Measurements from ENCODE around the gene GEMIN5.

The GEMIN5 gene

GRCh38 chr5:154849264-154849785 is 88.7 kb downstream of the GEMIN5 start:
- no peaks in the 10 kb centered on the region for H3K9me3 ChIP-seq (ENCODE audit: insufficient read depth, low read length, severe bottlenecking)
- no peak overlapping the region for H3K27ac ChIP-seq (ENCODE audit: low read length)
- no peak for TF ChIP-seq CTCF (IDR thresholded peaks at IDR 0.05; ENCODE audit: borderline replicate concordance, extremely low read depth, low read length, poor library complexity, severe bottlenecking)
- TF ChIP-seq EZH2 (IDR thresholded peaks at IDR 0.05; ENCODE audit: borderline replicate concordance, low read depth, low read length, severe bottlenecking): no peak
- H4K20me1 ChIP-seq (ENCODE audit: insufficient read depth, low read length): no peaks in the 10 kb centered on the region
- no peaks in the 10 kb centered on the region for H3K79me2 ChIP-seq (ENCODE audit: insufficient read depth, low read length)
- no peak overlapping the region for H3K4me2 ChIP-seq (ENCODE audit: insufficient read depth, low read length)
- H3K27me3 ChIP-seq (ENCODE audit: insufficient read depth, low read length, poor library complexity): no peaks in the 10 kb centered on the region
- no peaks in the 10 kb centered on the region for H3K4me1 ChIP-seq (ENCODE audit: insufficient read depth, low read length)
- no peak overlapping the region for H2AFZ ChIP-seq (ENCODE audit: low read depth, low read length)
- DNase-seq: no peak
- no peaks in the 10 kb centered on the region for H3K36me3 ChIP-seq (ENCODE audit: insufficient read depth, low read length)
- no peak overlapping the region for H3K4me3 ChIP-seq (ENCODE audit: low read depth in 1 of 2, low read length in 2 of 2)
- no peak overlapping the region for H3K9ac ChIP-seq (ENCODE audit: low read depth, low read length)
- no peak for ATAC-seq (ENCODE audit: insufficient read depth, low read depth)

- Histone ChIP-seq H3K9me3 (ENCODE audit: insufficient read depth, low read length, severe bottlenecking) (no peaks in the 10 kb centered on the region), H3K79me2 (ENCODE audit: insufficient read depth, low read length) (no peaks in the 10 kb centered on the region), H3K27me3 (ENCODE audit: insufficient read depth, low read length, poor library complexity) (no peaks in the 10 kb centered on the region), H3K4me2 (ENCODE audit: insufficient read depth, low read length) (no peak overlapping the region), H2AFZ (ENCODE audit: low read depth, low read length) (no peak overlapping the region), H3K4me1 (ENCODE audit: insufficient read depth, low read length) (no peaks in the 10 kb centered on the region), H3K27ac (ENCODE audit: low read length) (no peak overlapping the region), H3K4me3 (ENCODE audit: low read depth in 1 of 2, low read length in 2 of 2) (no peak overlapping the region), H3K9ac (ENCODE audit: low read depth, low read length) (no peak overlapping the region), H4K20me1 (ENCODE audit: insufficient read depth, low read length) (no peaks in the 10 kb centered on the region), H3K36me3 (ENCODE audit: insufficient read depth, low read length) (no peaks in the 10 kb centered on the region)
- DNase-seq (no peak), ATAC-seq (ENCODE audit: insufficient read depth, low read depth) (no peak)
- no peak for TF ChIP-seq EZH2 (IDR thresholded peaks at IDR 0.05; ENCODE audit: borderline replicate concordance, low read depth, low read length, severe bottlenecking)
- no peak for TF ChIP-seq CTCF (IDR thresholded peaks at IDR 0.05; ENCODE audit: borderline replicate concordance, extremely low read depth, low read length, poor library complexity, severe bottlenecking)
Measured at GRCh38 chr5:154844809-154845208, 93.2 kb downstream of the GEMIN5 start.

GRCh38 chr5:154842689-154843530 is 95.1 kb downstream of the GEMIN5 start:
- no peak overlapping the region for H2AFZ ChIP-seq (ENCODE audit: low read depth, low read length)
- no peaks in the 10 kb centered on the region for H3K9me3 ChIP-seq (ENCODE audit: insufficient read depth, low read length, severe bottlenecking)
- TF ChIP-seq CTCF (IDR thresholded peaks at IDR 0.05; ENCODE audit: borderline replicate concordance, extremely low read depth, low read length, poor library complexity, severe bottlenecking) (no peak), EZH2 (IDR thresholded peaks at IDR 0.05; ENCODE audit: borderline replicate concordance, low read depth, low read length, severe bottlenecking) (no peak)
- H3K4me2 ChIP-seq (ENCODE audit: insufficient read depth, low read length): no peak overlapping the region
- H3K27ac ChIP-seq (ENCODE audit: low read length): no peak overlapping the region
- DNase-seq: no peak
- no peak overlapping the region for H3K4me3 ChIP-seq (ENCODE audit: low read depth in 1 of 2, low read length in 2 of 2)
- H3K9ac ChIP-seq (ENCODE audit: low read depth, low read length): no peak overlapping the region
- H3K36me3 ChIP-seq (ENCODE audit: insufficient read depth, low read length): no peaks in the 10 kb centered on the region
- H4K20me1 ChIP-seq (ENCODE audit: insufficient read depth, low read length): no peaks in the 10 kb centered on the region
- no peaks in the 10 kb centered on the region for H3K4me1 ChIP-seq (ENCODE audit: insufficient read depth, low read length)
- no peaks in the 10 kb centered on the region for H3K27me3 ChIP-seq (ENCODE audit: insufficient read depth, low read length, poor library complexity)
- no peak for ATAC-seq (ENCODE audit: insufficient read depth, low read depth)
- no peaks in the 10 kb centered on the region for H3K79me2 ChIP-seq (ENCODE audit: insufficient read depth, low read length)

Data from DND-41 (cell line).